ENCODE measurements around the gene C16orf89.

DNA sequence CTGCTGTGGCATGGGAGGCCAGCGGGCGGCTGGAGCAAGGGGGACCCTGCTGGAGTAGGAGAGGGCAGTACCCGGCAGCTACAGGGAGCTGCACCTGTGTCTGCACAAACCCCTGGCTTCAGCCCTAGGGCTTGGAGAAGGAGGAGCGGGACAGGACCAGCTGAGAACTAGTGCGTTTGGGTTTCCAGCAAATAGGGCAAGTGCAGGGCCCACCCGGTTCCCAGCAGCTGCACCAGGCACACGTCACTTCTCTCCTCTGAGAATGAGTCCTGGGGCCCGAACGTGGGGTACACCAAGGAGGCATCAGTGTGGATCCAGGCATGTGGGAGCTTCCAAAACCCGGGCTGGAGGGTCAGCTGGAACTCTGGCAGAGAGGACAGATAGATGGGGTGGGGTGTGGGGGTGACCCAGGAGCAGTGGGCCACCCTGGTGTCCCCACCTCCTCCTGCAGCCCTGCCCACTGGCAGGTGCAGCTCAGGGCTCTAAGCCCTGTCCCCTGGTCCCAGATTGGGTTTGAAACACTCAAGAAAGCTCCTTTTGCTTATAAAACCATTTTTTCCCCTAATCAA lies 5.6 kb downstream of the C16orf89 start:
- TF ChIP-seq POLR2A (IDR thresholded peaks at IDR 0.05; ENCODE audit: low read length) = no peak
- no peak for TF ChIP-seq GATA1 (IDR thresholded peaks at IDR 0.05; ENCODE audit: low read depth, low read length)
